HG03442 (cell line): Measurements from ENCODE around the gene HERPUD1.
"Not testable (repeated sequence)": the region's sequence is repeated elsewhere in the genome, so short reads cannot be mapped to it uniquely, and the experiment has no call there.

Experiments
- ATAC-seq: cut with Tn5 transposase; IDR thresholded peaks from one replicate; pipeline ENCODE4 v1.9.1; 2021; ENCODE audit warnings: mild to moderate bottlenecking, moderate library complexity; ENCODE audit not compliant: unreplicated experiment

The HERPUD1 gene

GRCh38 chr16:56931892-56932720 lies at the start of gene HERPUD1:
HERPUD1 (plus strand) TSS chr16:56932142; CDS start chr16:56932245, 103 bp downstream.
- ATAC-seq: peak; percentile 79

- no peak for ATAC-seq
Measured at GRCh38 chr16:56883586-56883985, 48.4 kb upstream of the HERPUD1 start.

- no peak for ATAC-seq
Measured at GRCh38 chr16:56884026-56884582, 47.8 kb upstream of the HERPUD1 start.

- not testable (repeated sequence) for ATAC-seq
Measured at GRCh38 chr16:56884929-56885328, 47.0 kb upstream of the HERPUD1 start.

- ATAC-seq: no peak
Measured at GRCh38 chr16:56885446-56886162, 46.3 kb upstream of the HERPUD1 start.

- no peak for ATAC-seq
Measured at GRCh38 chr16:56886296-56886695, 45.6 kb upstream of the HERPUD1 start.

GRCh38 chr16:56886826-56887225 lies 45.1 kb upstream of the HERPUD1 start:
- ATAC-seq: no peak

GRCh38 chr16:56888806-56889205 lies 43.1 kb upstream of the HERPUD1 start:
- peak; percentile 79 for ATAC-seq

- ATAC-seq: peak; percentile 18
Measured at GRCh38 chr16:56889206-56889605, 42.7 kb upstream of the HERPUD1 start.

- ATAC-seq: no peak
Measured at GRCh38 chr16:56891685-56892084, 40.3 kb upstream of the HERPUD1 start.

GRCh38 chr16:56892705-56893104 lies 39.2 kb upstream of the HERPUD1 start:
- ATAC-seq: no peak

GRCh38 chr16:56894331-56894917 lies 37.5 kb upstream of the HERPUD1 start:
- no peak for ATAC-seq

- no peak for ATAC-seq
Measured at GRCh38 chr16:56895813-56896212, 36.1 kb upstream of the HERPUD1 start.

- ATAC-seq: no peak
Measured at GRCh38 chr16:56896244-56896643, 35.7 kb upstream of the HERPUD1 start.

- ATAC-seq: no peak
Measured at GRCh38 chr16:56897026-56897799, 34.7 kb upstream of the HERPUD1 start.

GRCh38 chr16:56898847-56899246 lies 33.1 kb upstream of the HERPUD1 start:
- ATAC-seq: peak; percentile 72

- ATAC-seq: no peak
Measured at GRCh38 chr16:56903866-56904265, 28.1 kb upstream of the HERPUD1 start.

- no peak for ATAC-seq
Measured at GRCh38 chr16:56907401-56907800, 24.5 kb upstream of the HERPUD1 start.

- no peak for ATAC-seq
Measured at GRCh38 chr16:56909527-56909979, 22.4 kb upstream of the HERPUD1 start.

- no peak for ATAC-seq
Measured at GRCh38 chr16:56910112-56910511, 21.8 kb upstream of the HERPUD1 start.
